Transverse colon (tissue), 3 donors: ENCODE results near the gene GLUL.

Source experiments
- EP300 ChIP-seq: sonication (generic); formaldehyde crosslinking; IDR thresholded peaks from one replicate; pipeline ENCODE4 v1.6.1; 2017; ENCODE audit warnings: antibody characterized with exemption, low read depth
- TF ChIP-seq, protein P1 (sequence below), 5 experiments: fragments of 200-600 bp in 3 of 5; fragments of 450-650 bp in 2 of 5; sonication (generic) in 3 of 5; IDR thresholded peaks; 1 replicate in 2 of 5; 2 replicates in 3 of 5; pipeline ENCODE4 v1.5.1; 2016 to 2017; ENCODE audit warnings: antibody characterized with exemption in 5 of 5, inconsistent platforms in 3 of 5, mild to moderate bottlenecking in 2 of 5, moderate library complexity in 1 of 5

DNA sequence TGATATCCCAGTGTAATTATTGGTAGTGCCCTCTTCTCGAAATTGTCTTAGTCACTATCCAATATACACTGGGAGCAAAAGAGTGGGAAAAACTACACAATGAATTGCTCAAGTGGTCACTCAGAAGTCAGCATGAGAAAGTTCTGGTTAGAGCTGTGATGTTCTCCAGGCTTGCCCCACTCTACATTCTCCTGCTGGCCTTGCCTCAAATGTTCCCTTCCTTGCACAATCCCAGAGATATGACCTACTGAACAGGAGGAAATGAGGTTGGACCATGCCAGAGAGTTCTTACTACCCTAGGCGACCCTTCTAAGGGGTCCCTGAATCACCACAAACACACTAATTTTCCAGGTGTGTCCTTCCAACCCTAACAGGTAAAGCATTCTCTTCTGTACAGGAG is 40.8 kb downstream of the GLUL start:
- TF ChIP-seq, protein P1, sequence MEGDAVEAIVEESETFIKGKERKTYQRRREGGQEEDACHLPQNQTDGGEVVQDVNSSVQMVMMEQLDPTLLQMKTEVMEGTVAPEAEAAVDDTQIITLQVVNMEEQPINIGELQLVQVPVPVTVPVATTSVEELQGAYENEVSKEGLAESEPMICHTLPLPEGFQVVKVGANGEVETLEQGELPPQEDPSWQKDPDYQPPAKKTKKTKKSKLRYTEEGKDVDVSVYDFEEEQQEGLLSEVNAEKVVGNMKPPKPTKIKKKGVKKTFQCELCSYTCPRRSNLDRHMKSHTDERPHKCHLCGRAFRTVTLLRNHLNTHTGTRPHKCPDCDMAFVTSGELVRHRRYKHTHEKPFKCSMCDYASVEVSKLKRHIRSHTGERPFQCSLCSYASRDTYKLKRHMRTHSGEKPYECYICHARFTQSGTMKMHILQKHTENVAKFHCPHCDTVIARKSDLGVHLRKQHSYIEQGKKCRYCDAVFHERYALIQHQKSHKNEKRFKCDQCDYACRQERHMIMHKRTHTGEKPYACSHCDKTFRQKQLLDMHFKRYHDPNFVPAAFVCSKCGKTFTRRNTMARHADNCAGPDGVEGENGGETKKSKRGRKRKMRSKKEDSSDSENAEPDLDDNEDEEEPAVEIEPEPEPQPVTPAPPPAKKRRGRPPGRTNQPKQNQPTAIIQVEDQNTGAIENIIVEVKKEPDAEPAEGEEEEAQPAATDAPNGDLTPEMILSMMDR (IDR thresholded peaks at IDR 0.05) = no peak
- TF ChIP-seq EP300 = no peak
